Raji (cell line): Measurements from ENCODE around the gene MTTP.

ENCODE experiments used
- POLR2A ChIP-seq: IDR thresholded peaks from 2 replicates; pipeline ENCODE4 v1.6.1; 2011; ENCODE audit warnings: low read depth, low read length, control low read depth; ENCODE audit not compliant: insufficient read depth

MTTP gene

GRCh38 chr4:99625369-99625768 is 50.7 kb downstream of the MTTP start:
- no peak for TF ChIP-seq POLR2A

GRCh38 chr4:99628040-99628439 is 53.4 kb downstream of the MTTP start:
- no peak for TF ChIP-seq POLR2A

- TF ChIP-seq POLR2A = no peak
Observed at GRCh38 chr4:99629962-99630554, 55.4 kb downstream of the MTTP start.

GRCh38 chr4:99630857-99631360 is 56.3 kb downstream of the MTTP start:
- TF ChIP-seq POLR2A = no peak

- TF ChIP-seq POLR2A = no peak
Observed at GRCh38 chr4:99633772-99634171, 59.1 kb downstream of the MTTP start.

GRCh38 chr4:99634742-99635360 is 60.2 kb downstream of the MTTP start:
- TF ChIP-seq POLR2A = no peak

GRCh38 chr4:99635601-99636000 is 61.0 kb downstream of the MTTP start:
- TF ChIP-seq POLR2A = no peak

GRCh38 chr4:99636422-99636821 is 61.8 kb downstream of the MTTP start:
- TF ChIP-seq POLR2A = no peak

- TF ChIP-seq POLR2A = no peak
Observed at GRCh38 chr4:99637174-99637573, 62.5 kb downstream of the MTTP start.

- no peak for TF ChIP-seq POLR2A
Observed at GRCh38 chr4:99640676-99641075, 66.1 kb downstream of the MTTP start.

GRCh38 chr4:99642725-99643489 is 68.3 kb downstream of the MTTP start:
- no peak for TF ChIP-seq POLR2A

- no peak for TF ChIP-seq POLR2A
Observed at GRCh38 chr4:99644453-99644852, 69.8 kb downstream of the MTTP start.

GRCh38 chr4:99645036-99645435 is 70.4 kb downstream of the MTTP start:
- no peak for TF ChIP-seq POLR2A

GRCh38 chr4:99645638-99646037 is 71.0 kb downstream of the MTTP start:
- no peak for TF ChIP-seq POLR2A

- no peak for TF ChIP-seq POLR2A
Observed at GRCh38 chr4:99647071-99647470, 72.4 kb downstream of the MTTP start.

- no peak for TF ChIP-seq POLR2A
Observed at GRCh38 chr4:99648321-99648720, 73.7 kb downstream of the MTTP start.
